GM12892 (cell line): ENCODE data around the gene MRGPRD.

ENCODE experiments used
- POLR2A ChIP-seq: IDR thresholded peaks from 2 replicates; pipeline ENCODE4 v1.6.1; 2011; ENCODE audit warnings: low read depth, low read length, control low read depth
- POLR2AphosphoS5 ChIP-seq: IDR thresholded peaks from 2 replicates; pipeline ENCODE4 v1.6.1; 2011; ENCODE audit warnings: low read depth, low read length, control low read depth
- TAF1 ChIP-seq: IDR thresholded peaks from 2 replicates; pipeline ENCODE4 v1.6.1; 2011; ENCODE audit warnings: low read depth, mild to moderate bottlenecking, control low read depth, low read length, borderline replicate concordance

DNA sequence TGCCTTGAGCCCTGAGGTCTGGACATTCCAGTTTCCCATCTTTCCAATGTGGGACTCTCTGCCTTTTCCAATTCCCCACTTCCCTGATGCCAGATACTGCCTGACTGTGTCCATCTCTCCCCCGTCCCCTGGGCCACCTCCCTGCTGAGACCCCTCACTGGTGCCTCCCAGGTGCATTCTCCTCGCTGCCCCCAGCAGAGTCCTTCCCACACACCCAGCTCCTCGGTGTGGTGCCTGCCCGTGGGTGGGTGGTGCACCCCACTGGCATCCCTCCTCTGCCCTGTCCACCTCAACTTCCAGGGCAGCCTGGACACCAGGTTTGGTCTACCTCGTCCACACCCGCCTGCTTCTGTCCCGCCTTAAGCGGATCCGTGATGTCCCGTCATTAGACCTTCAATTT, 37.2 kb upstream of the MRGPRD start:
- TF ChIP-seq POLR2A (no peak), POLR2AphosphoS5 (no peak), TAF1 (no peak)
